H9 (cell line): ENCODE data around the gene EIF2D. TPM values are rescaled to one million over a fixed set of nuclear protein-coding genes. Genes with fewer than 3 reads are reported as not detected.

Source experiments
- DNase-seq: peaks from one replicate; pipeline ENCODE4 v3.0.0-alpha.2; 2017
- H2AFZ ChIP-seq: one replicate; pipeline ENCODE4 v1.6.1; 2013; ENCODE audit warnings: mild to moderate bottlenecking, low read length, control low read depth, moderate library complexity
- H2AK5ac ChIP-seq: 2 replicates; pipeline ENCODE4 v1.6.1; 2013; ENCODE audit warnings: low read length, control low read depth, mixed read lengths; ENCODE audit not compliant: insufficient read length
- H2BK120ac ChIP-seq: one replicate; pipeline ENCODE4 v1.6.1; 2013; ENCODE audit warnings: low read depth, mild to moderate bottlenecking, low read length, control low read depth, inconsistent platforms; ENCODE audit not compliant: poor library complexity, severe bottlenecking
- H2BK12ac ChIP-seq: 2 replicates; pipeline ENCODE4 v1.6.1; 2013; ENCODE audit warnings: low read length, control low read depth, mixed read lengths, low read depth; ENCODE audit not compliant: insufficient read length
- H2BK15ac ChIP-seq: 2 replicates; pipeline ENCODE4 v1.6.1; 2013; ENCODE audit warnings: low read depth, low read length, control low read depth
- H2BK20ac ChIP-seq: one replicate; pipeline ENCODE4 v1.6.1; 2013; ENCODE audit warnings: low read depth, mild to moderate bottlenecking, low read length, control low read depth, inconsistent platforms; ENCODE audit not compliant: poor library complexity, severe bottlenecking
- H2BK5ac ChIP-seq: 2 replicates; pipeline ENCODE4 v1.6.1; 2013; ENCODE audit warnings: low read length, control low read depth, mixed read lengths; ENCODE audit not compliant: insufficient read length
- H3K14ac ChIP-seq: 2 replicates; pipeline ENCODE4 v1.6.1; 2013; ENCODE audit warnings: low read length, control low read depth; ENCODE audit not compliant: insufficient read depth
- H3K18ac ChIP-seq: 2 replicates; pipeline ENCODE4 v1.6.1; 2013; ENCODE audit warnings: low read depth, mild to moderate bottlenecking, mixed read lengths, low read length, control low read depth; ENCODE audit not compliant: insufficient read length
- H3K23ac ChIP-seq: 2 replicates; pipeline ENCODE4 v1.6.1; 2013; ENCODE audit warnings: low read length, control low read depth, mixed read lengths, low read depth; ENCODE audit not compliant: insufficient read length
- H3K23me2 ChIP-seq: 2 replicates; pipeline ENCODE4 v1.6.1; 2013; ENCODE audit warnings: low read depth, mild to moderate bottlenecking, mixed read lengths, low read length, control low read depth; ENCODE audit not compliant: insufficient read length, poor library complexity, severe bottlenecking
- H3K27ac ChIP-seq: 2 replicates; pipeline ENCODE4 v1.5.1; 2013; ENCODE audit warnings: low read length, control low read depth, mixed read lengths, low read depth; ENCODE audit not compliant: insufficient read length
- H3K27me3 ChIP-seq: 2 replicates; pipeline ENCODE4 v1.6.1; 2013; ENCODE audit warnings: low read length, control low read depth, inconsistent platforms; ENCODE audit not compliant: insufficient read depth
- H3K4ac ChIP-seq: 2 replicates; pipeline ENCODE4 v1.6.1; 2013; ENCODE audit warnings: low read depth, mild to moderate bottlenecking, control low read depth, inconsistent platforms, low read length, moderate library complexity
- H3K4me1 ChIP-seq: 2 replicates; pipeline ENCODE4 v1.6.1; 2013; ENCODE audit warnings: low read length, control low read depth, inconsistent platforms; ENCODE audit not compliant: insufficient read depth
- H3K4me2 ChIP-seq: 2 replicates; pipeline ENCODE4 v1.6.1; 2013; ENCODE audit warnings: low read length, control low read depth, mixed read lengths; ENCODE audit not compliant: insufficient read length, insufficient read depth
- H3K56ac ChIP-seq: 2 replicates; pipeline ENCODE4 v1.6.1; 2013; ENCODE audit warnings: low read depth, mild to moderate bottlenecking, mixed read lengths, low read length, control low read depth; ENCODE audit not compliant: insufficient read length
- H3K79me1 ChIP-seq: 2 replicates; pipeline ENCODE4 v1.6.1; 2013; ENCODE audit warnings: low read depth, mild to moderate bottlenecking, moderate library complexity, low read length, control low read depth, inconsistent platforms; ENCODE audit not compliant: insufficient read depth, poor library complexity, severe bottlenecking
- H3K79me2 ChIP-seq: 2 replicates; pipeline ENCODE4 v1.6.1; 2013; ENCODE audit warnings: low read length, control low read depth, inconsistent platforms; ENCODE audit not compliant: insufficient read depth
- H3K9ac ChIP-seq: 2 replicates; pipeline ENCODE4 v1.6.1; 2013; ENCODE audit warnings: low read length, control low read depth, mixed read lengths; ENCODE audit not compliant: insufficient read length; ENCODE audit errors: extremely low read depth
- H3K9me3 ChIP-seq: one replicate; pipeline ENCODE4 v1.6.1; 2013; ENCODE audit warnings: low read depth, low read length, inconsistent platforms; ENCODE audit not compliant: control insufficient read depth
- H3T11ph ChIP-seq: one replicate; pipeline ENCODE4 v1.6.1; 2013; ENCODE audit warnings: mild to moderate bottlenecking, low read length, control low read depth, inconsistent platforms
- H4K20me1 ChIP-seq: one replicate; pipeline ENCODE4 v1.6.1; 2013; ENCODE audit not compliant: control insufficient read depth, insufficient read length, insufficient read depth
- H4K5ac ChIP-seq: 2 replicates; pipeline ENCODE4 v1.6.1; 2013; ENCODE audit warnings: low read depth, mild to moderate bottlenecking, mixed read lengths, low read length, control low read depth; ENCODE audit not compliant: insufficient read length
- H4K8ac ChIP-seq: replicated peaks from 2 replicates; pipeline ENCODE4 v1.6.1; 2013; ENCODE audit warnings: low read length, control low read depth, mixed read lengths, low read depth; ENCODE audit not compliant: insufficient read length
- H4K91ac ChIP-seq: 2 replicates; pipeline ENCODE4 v1.6.1; 2013; ENCODE audit warnings: low read depth, mild to moderate bottlenecking, moderate library complexity, mixed read lengths, low read length, control low read depth; ENCODE audit not compliant: insufficient read length
- H3K27ac Mint-ChIP-seq, 3 experiments: 2 replicates in 2 of 3; 3 replicates in 1 of 3; pipeline ENCODE4 v1.8.0; 2020 to 2021; ENCODE audit warnings: mixed read lengths in 3 of 3, mild to moderate bottlenecking in 1 of 3, moderate library complexity in 1 of 3
- H3K27me3 Mint-ChIP-seq: 2 replicates; pipeline ENCODE4 v1.8.0; 2021; ENCODE audit warnings: low read depth, mild to moderate bottlenecking, moderate library complexity, mixed read lengths
- H3K36me3 Mint-ChIP-seq, 3 experiments: 2 replicates in 2 of 3; 3 replicates in 1 of 3; pipeline ENCODE4 v1.8.0; 2020 to 2021; ENCODE audit warnings: low read depth in 3 of 3, mixed read lengths in 3 of 3; ENCODE audit not compliant: insufficient read depth in 1 of 3
- H3K4me1 Mint-ChIP-seq, 2 experiments: 2 replicates each; pipeline ENCODE4 v1.8.0; 2020; ENCODE audit warnings: mixed read lengths in 2 of 2
- H3K4me3 Mint-ChIP-seq, 2 experiments: 2 replicates in 1 of 2; 3 replicates in 1 of 2; pipeline ENCODE4 v1.8.0; 2020 to 2021; ENCODE audit warnings: mild to moderate bottlenecking in 2 of 2, mixed read lengths in 2 of 2, moderate library complexity in 1 of 2
- H3K9me3 Mint-ChIP-seq, 2 experiments: 2 replicates in 1 of 2; 3 replicates in 1 of 2; pipeline ENCODE4 v1.8.0; 2020; ENCODE audit warnings: mild to moderate bottlenecking in 2 of 2, mixed read lengths in 2 of 2, moderate library complexity in 1 of 2
- CTCF ChIP-seq: fragments of 200-600 bp; sonication (generic); conservative IDR thresholded peaks from 3 replicates; pipeline ENCODE4 v1.8.0; 2021; ENCODE audit warnings: antibody characterized with exemption, mild to moderate bottlenecking
- WGBS: extraction: QIAGEN DNeasy Blood & Tissue Kit; methylation state at CpG from one replicate; pipeline ENCODE4 v1.1.7; 2013; ENCODE audit warnings: missing lambda C conversion rate, low lambda C conversion rate, mixed read lengths; ENCODE audit not compliant: insufficient read length; ENCODE audit errors: extremely low coverage; 5-methylcytosine and 5-hydroxymethylcytosine counted together
- total RNA-seq: library from RNA; stranded (reverse); gene quantifications from 2 replicates; pipeline ENCODE4 v1.2.1, GENCODE V29; 2021

Gene EIF2D
- total RNA-seq, 1 experiment from 2014 or later = 35.8 TPM

- no peak overlapping the region for H2BK12ac ChIP-seq
- H3K9me3 Mint-ChIP-seq = peaks cover 0 to 5% of the 10 kb centered on the region in 2 experiments; a peak in 1 of 5 replicates
- no peak overlapping the region for H3K23ac ChIP-seq
- H2BK20ac ChIP-seq = no peak overlapping the region
- no peak overlapping the region for H2AK5ac ChIP-seq
- no peak overlapping the region for H3T11ph ChIP-seq
- no peak overlapping the region for H3K56ac ChIP-seq
- H3K79me1 ChIP-seq = no peaks in the 10 kb centered on the region
- H3K23me2 ChIP-seq = peaks cover 13% of the 10 kb centered on the region
- no peak overlapping the region for H3K4ac ChIP-seq
- DNase-seq = peak; percentile 93
- H2AFZ ChIP-seq = no peak overlapping the region
- H4K8ac ChIP-seq = no peak overlapping the region
- H3K27me3 ChIP-seq = no peaks in the 10 kb centered on the region
- H3K14ac ChIP-seq = no peak overlapping the region
- no peak overlapping the region for H2BK5ac ChIP-seq
- peaks cover 19 to 25% of the 10 kb centered on the region in 2 experiments for H3K4me1 Mint-ChIP-seq
- no peak overlapping the region for H3K4me2 ChIP-seq
- H3K27ac ChIP-seq = no peak overlapping the region
- H3K79me2 ChIP-seq = no peaks in the 10 kb centered on the region
- no peak overlapping the region for H2BK15ac ChIP-seq
- H4K20me1 ChIP-seq = no peaks in the 10 kb centered on the region
- WGBS = no CpG with 5 or more reads among the region's 4 CpGs
- H3K27ac Mint-ChIP-seq = no peak overlapping the region
- H3K4me1 ChIP-seq = peaks cover 3% of the 10 kb centered on the region; the same call in 1 of the 2 replicates
- peaks cover 28% of the 10 kb centered on the region for H3K27me3 Mint-ChIP-seq
- H3K4me3 Mint-ChIP-seq = no peak overlapping the region
- no peak overlapping the region for H2BK120ac ChIP-seq
- H3K9me3 ChIP-seq = no peaks in the 10 kb centered on the region
- H3K9ac ChIP-seq = no peak overlapping the region
- no peaks in the 10 kb centered on the region for H3K36me3 Mint-ChIP-seq
- H3K18ac ChIP-seq = no peak overlapping the region
- H4K5ac ChIP-seq = no peak overlapping the region
- H4K91ac ChIP-seq = no peak overlapping the region
- TF ChIP-seq CTCF = peak; percentile 74
These were observed 18.8 kb upstream of the EIF2D start for GRCh38 chr1:206631085-206631509.
